OCI-LY7 (cell line): ENCODE results near the gene TAOK1. TPM values are rescaled to one million over a fixed set of nuclear protein-coding genes. Genes with fewer than 3 reads are reported as not detected.
A peak's percentile ranks its signal among the peaks of the same experiment; 100 is the strongest.

Experiments
- BruUV-seq: library from RNA; stranded (reverse); fragments of 400-500 nt; replicated peaks from 2 replicates; lab custom pipeline; 2021; lab: Mats Ljungman, UMichigan
- CTCF ChIA-PET: fragments of 300-600 bp; sonication (Branson Sonifier 250); formaldehyde crosslinking; loops from one replicate; lab custom pipeline; 2022; ENCODE audit warnings: antibody characterized with exemption; ENCODE audit not compliant: unreplicated experiment; lab: Charles Lee
- POLR2A ChIA-PET: fragments of 300-600 bp; sonication (Branson Sonifier 250); formaldehyde crosslinking; loops from one replicate; lab custom pipeline; 2022; ENCODE audit warnings: antibody characterized with exemption; lab: Charles Lee
- DNase-seq: peaks from one replicate; pipeline ENCODE4 v3.0.0-alpha.2; 2015; ENCODE audit warnings: low spot score
- H2AFZ ChIP-seq: fragments of 200-600 bp; sonication (generic), shearing (Covaris generic); 2 replicates; pipeline ENCODE4 v1.6.1; 2014; ENCODE audit warnings: mild to moderate bottlenecking, antibody characterized with exemption, low read length, moderate library complexity
- H3K27ac ChIP-seq: fragments of 200-600 bp; sonication (generic); 2 replicates; pipeline ENCODE4 v1.5.1; 2014; ENCODE audit warnings: mixed run types, low read depth, mild to moderate bottlenecking, moderate library complexity, low read length, inconsistent platforms; ENCODE audit not compliant: poor library complexity, severe bottlenecking
- H3K36me3 ChIP-seq: fragments of 200-600 bp; sonication (generic); 2 replicates; pipeline ENCODE4 v1.6.1; 2014; ENCODE audit warnings: mild to moderate bottlenecking, antibody characterized with exemption, low read length, moderate library complexity, mixed read lengths; ENCODE audit not compliant: insufficient read depth
- H3K4me1 ChIP-seq: fragments of 200-600 bp; sonication (generic); 2 replicates; pipeline ENCODE4 v1.5.1; 2014; ENCODE audit warnings: mild to moderate bottlenecking, low read length; ENCODE audit not compliant: insufficient read depth, poor library complexity, severe bottlenecking
- H3K4me2 ChIP-seq: fragments of 200-600 bp; sonication (generic); 2 replicates; pipeline ENCODE4 v1.6.1; 2014; ENCODE audit warnings: mild to moderate bottlenecking, low read length
- H3K4me3 ChIP-seq: fragments of 200-600 bp; sonication (generic); 2 replicates; pipeline ENCODE4 v1.5.1; 2014; ENCODE audit warnings: mild to moderate bottlenecking, low read depth, low read length; ENCODE audit not compliant: poor library complexity, severe bottlenecking
- H3K79me2 ChIP-seq: fragments of 200-600 bp; sonication (generic); 2 replicates; pipeline ENCODE4 v1.6.1; 2016; ENCODE audit warnings: low read depth, mild to moderate bottlenecking, low read length, moderate library complexity, mixed read lengths; ENCODE audit not compliant: insufficient read depth
- H3K9me2 ChIP-seq: fragments of 200-600 bp; sonication (generic); 2 replicates; pipeline ENCODE4 v1.6.1; 2016; ENCODE audit warnings: mild to moderate bottlenecking, low read length, mixed read lengths; ENCODE audit not compliant: insufficient read depth
- H3K9me3 ChIP-seq: fragments of 200-600 bp; sonication (generic); 2 replicates; pipeline ENCODE4 v1.6.1; 2014; ENCODE audit warnings: mild to moderate bottlenecking, mixed run types, low read length, mixed read lengths
- H4K20me1 ChIP-seq: fragments of 200-600 bp; sonication (generic); 2 replicates; pipeline ENCODE4 v1.6.1; 2014; ENCODE audit warnings: mild to moderate bottlenecking, antibody characterized with exemption, low read length, moderate library complexity, mixed read lengths; ENCODE audit not compliant: insufficient read depth
- EZH2phosphoT487 ChIP-seq: fragments of 200-600 bp; sonication (generic); IDR thresholded peaks from 2 replicates; pipeline ENCODE4 v1.6.1; 2018; ENCODE audit warnings: low read depth, borderline replicate concordance, mild to moderate bottlenecking, mixed run types, antibody characterized with exemption, low read length, moderate library complexity, mixed read lengths
- intact Hi-C: fragments of 100-400 bp; cut with micrococcal nuclease; formaldehyde crosslinking; loops from one replicate; pipeline ENCODE4 v1.10.0; 2022; ENCODE audit not compliant: unreplicated experiment
- total RNA-seq, 2 experiments: library from RNA; depleted of rRNA in 1 of 2; stranded (reverse); fragments of >200 nt in 1 of 2; shearing (Covaris generic) in 1 of 2; gene quantifications; 2 replicates each; pipeline ENCODE4 v1.2.3, GENCODE V29; 2014 to 2022
- TF ChIP-seq, protein P1 (sequence below): fragments of 200-600 bp; sonication (generic); conservative IDR thresholded peaks from 2 replicates; pipeline ENCODE4 v1.5.1; 2014; ENCODE audit warnings: mild to moderate bottlenecking, antibody characterized with exemption, low read length, moderate library complexity, mixed read lengths

The TAOK1 gene
- total RNA-seq, 2 experiments from 2014 or later: 30.4 to 46.8 TPM

DNA sequence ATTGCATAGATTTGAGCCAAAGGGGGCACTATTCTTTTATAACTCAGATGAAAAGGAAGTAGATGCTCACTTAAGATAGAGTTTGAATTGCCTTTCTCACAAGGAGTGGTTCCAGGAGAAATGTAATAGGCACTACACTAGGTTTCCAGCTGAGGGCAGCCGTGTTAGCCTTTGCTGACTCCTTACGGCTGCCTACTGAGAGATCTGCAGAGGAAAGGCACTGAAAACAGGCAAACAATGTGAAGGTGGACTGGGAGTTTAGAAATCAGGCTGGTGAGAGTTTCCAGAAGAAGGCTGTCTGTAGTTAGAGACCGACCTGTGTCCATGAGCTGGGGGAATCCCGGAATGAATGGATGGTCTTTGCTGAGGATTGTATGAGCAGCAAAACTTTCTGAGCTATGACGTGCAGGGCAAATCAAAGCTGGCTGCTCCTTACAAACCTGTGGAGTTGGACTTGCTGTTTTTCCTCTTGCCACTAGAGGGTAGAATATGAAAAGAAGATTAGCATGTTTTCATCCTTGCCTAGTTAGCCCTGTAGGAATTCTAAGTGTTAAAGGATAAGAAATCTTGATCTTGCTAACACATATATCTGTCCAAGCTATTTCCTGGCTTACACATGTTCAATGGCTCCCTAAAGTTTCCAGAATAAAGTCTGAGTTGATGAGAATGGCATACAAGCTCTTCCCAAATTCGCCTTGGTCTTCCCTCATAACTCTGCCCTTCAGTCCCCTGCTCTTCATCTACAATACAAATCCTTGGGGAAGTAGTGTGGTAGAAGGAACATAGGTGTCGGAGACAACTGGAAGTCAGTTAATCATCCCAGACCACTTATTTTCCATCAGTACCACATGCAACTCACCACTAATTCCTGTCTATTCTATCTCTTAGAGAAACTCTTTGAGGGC lies 20.1 kb upstream of the TAOK1 start:
- intact Hi-C loops: loop anchor here (1.0 to 10.0 kb wide), 3 partner anchors 167 to 225 kb away; partner anchors contain the start of genes ABHD15 and TP53I13
- no TSS peak for BruUV-seq
- POLR2A ChIA-PET: interaction anchor here (0.5 to 1.3 kb wide), 8 partner anchors 13 to 476 kb away, joined by 3 to 7 read pairs (median 4); partner anchors contain the start of gene TP53I13
- Histone ChIP-seq H3K36me3 (no peaks in the 10 kb centered on the region), H3K27ac (no peak overlapping the region), H3K4me3 (peak overlapping the region; percentile 43), H3K9me3 (no peaks in the 10 kb centered on the region), H3K79me2 (no peaks in the 10 kb centered on the region), H3K9me2 (no peaks in the 10 kb centered on the region), H2AFZ (peak overlapping the region; percentile 83), H4K20me1 (no peaks in the 10 kb centered on the region), H3K4me1 (no peaks in the 10 kb centered on the region), H3K4me2 (peak overlapping the region; percentile 65; the same call in 1 of the 2 replicates)
- CTCF ChIA-PET: interaction anchor here (0.5 to 1.4 kb wide), 16 partner anchors 12 to 243 kb away, joined by 3 to 12 read pairs (median 3); partner anchors contain the start of gene TP53I13
- peak; percentile 86 for DNase-seq
- TF ChIP-seq, protein P1, sequence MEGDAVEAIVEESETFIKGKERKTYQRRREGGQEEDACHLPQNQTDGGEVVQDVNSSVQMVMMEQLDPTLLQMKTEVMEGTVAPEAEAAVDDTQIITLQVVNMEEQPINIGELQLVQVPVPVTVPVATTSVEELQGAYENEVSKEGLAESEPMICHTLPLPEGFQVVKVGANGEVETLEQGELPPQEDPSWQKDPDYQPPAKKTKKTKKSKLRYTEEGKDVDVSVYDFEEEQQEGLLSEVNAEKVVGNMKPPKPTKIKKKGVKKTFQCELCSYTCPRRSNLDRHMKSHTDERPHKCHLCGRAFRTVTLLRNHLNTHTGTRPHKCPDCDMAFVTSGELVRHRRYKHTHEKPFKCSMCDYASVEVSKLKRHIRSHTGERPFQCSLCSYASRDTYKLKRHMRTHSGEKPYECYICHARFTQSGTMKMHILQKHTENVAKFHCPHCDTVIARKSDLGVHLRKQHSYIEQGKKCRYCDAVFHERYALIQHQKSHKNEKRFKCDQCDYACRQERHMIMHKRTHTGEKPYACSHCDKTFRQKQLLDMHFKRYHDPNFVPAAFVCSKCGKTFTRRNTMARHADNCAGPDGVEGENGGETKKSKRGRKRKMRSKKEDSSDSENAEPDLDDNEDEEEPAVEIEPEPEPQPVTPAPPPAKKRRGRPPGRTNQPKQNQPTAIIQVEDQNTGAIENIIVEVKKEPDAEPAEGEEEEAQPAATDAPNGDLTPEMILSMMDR: peak; percentile 96
- no peak for TF ChIP-seq EZH2phosphoT487

DNA sequence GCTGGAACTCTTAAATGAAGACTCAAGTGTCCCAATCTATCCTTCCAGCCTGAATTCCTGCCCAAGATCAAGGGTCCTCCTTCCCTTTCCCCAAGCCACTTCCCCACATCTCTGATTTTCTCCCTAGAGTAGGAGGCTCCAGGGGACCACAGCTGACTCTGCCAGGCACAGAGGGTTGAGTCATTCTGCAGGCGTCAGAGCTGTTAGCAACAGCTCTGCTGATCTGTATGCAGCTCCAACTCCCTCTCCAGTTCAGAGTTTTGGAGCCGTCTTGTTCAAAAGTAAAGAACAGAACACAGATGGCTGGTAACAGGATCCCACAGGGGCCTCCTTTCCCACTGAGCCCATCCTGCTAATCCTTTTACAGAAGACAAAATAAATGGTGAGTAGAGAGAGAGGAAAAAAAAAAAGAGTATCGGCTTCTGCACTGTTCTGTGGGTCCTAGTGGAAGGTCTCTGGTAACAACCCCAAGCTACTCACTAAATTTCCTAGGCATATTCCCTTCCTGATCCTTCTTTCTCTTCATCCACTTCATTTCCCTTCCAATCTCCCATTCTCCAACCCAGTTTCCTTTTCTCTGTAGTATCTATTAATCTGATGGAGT lies 13.4 kb upstream of the TAOK1 start:
- no peak for DNase-seq
- Histone ChIP-seq H3K4me1 (no peaks in the 10 kb centered on the region), H3K9me3 (no peaks in the 10 kb centered on the region), H4K20me1 (no peaks in the 10 kb centered on the region), H3K4me3 (no peak overlapping the region), H3K4me2 (no peak overlapping the region), H2AFZ (no peak overlapping the region), H3K79me2 (no peaks in the 10 kb centered on the region), H3K27ac (no peak overlapping the region), H3K9me2 (no peaks in the 10 kb centered on the region), H3K36me3 (no peaks in the 10 kb centered on the region)
- ChIA-PET CTCF (no interaction called here), POLR2A (interaction anchor here (0.5 to 0.8 kb wide), 2 partner anchors 45 to 255 kb away, joined by 3 read pairs; no protein-coding TSS in a partner anchor)
- BruUV-seq: no TSS peak
- intact Hi-C loops: loop anchor here (10.0 kb wide), 1 partner anchor 188 kb away; the partner anchor contains the start of genes ABHD15 and TP53I13
- TF ChIP-seq, protein P1: no peak
- no peak for TF ChIP-seq EZH2phosphoT487
